IMR-90 (cell line): ENCODE results near the gene HOXC5.

Experiments used
- BHLHE40 ChIP-seq: fragments of 150-350 bp; IDR thresholded peaks from 2 replicates; pipeline ENCODE4 v1.6.1; 2016; ENCODE audit warnings: mild to moderate bottlenecking, low read depth, low read length
- CEBPB ChIP-seq: IDR thresholded peaks from 2 replicates; pipeline ENCODE4 v1.6.1; 2012; ENCODE audit warnings: low read depth, low read length, improper control_type of control experiment
- CHD1 ChIP-seq: IDR thresholded peaks from 2 replicates; pipeline ENCODE4 v1.6.1; 2012; ENCODE audit warnings: low read depth, low read length, improper control_type of control experiment
- CTCF ChIP-seq: conservative IDR thresholded peaks from 2 replicates; pipeline ENCODE4 v1.5.1; 2012; ENCODE audit warnings: mild to moderate bottlenecking, low read depth, low read length, improper control_type of control experiment
- ELK1 ChIP-seq: fragments of 150-350 bp; IDR thresholded peaks from 2 replicates; pipeline ENCODE4 v1.6.1; 2016; ENCODE audit warnings: low read depth, mild to moderate bottlenecking, low read length, moderate library complexity, borderline replicate concordance
- FOS ChIP-seq: fragments of 150-350 bp; IDR thresholded peaks from 2 replicates; pipeline ENCODE4 v1.6.1; 2016; ENCODE audit warnings: low read depth, low read length
- MAFK ChIP-seq: IDR thresholded peaks from 2 replicates; pipeline ENCODE4 v1.6.1; 2012; ENCODE audit warnings: low read depth, low read length, improper control_type of control experiment
- MAZ ChIP-seq: IDR thresholded peaks from 2 replicates; pipeline ENCODE4 v1.6.1; 2012; ENCODE audit warnings: low read depth, mild to moderate bottlenecking, low read length, improper control_type of control experiment, moderate library complexity, borderline replicate concordance
- MXI1 ChIP-seq: IDR thresholded peaks from 2 replicates; pipeline ENCODE4 v1.6.1; 2012; ENCODE audit warnings: low read depth, mild to moderate bottlenecking, low read length, moderate library complexity, borderline replicate concordance
- POLR2A ChIP-seq: IDR thresholded peaks from 2 replicates; pipeline ENCODE4 v1.6.1; 2012; ENCODE audit warnings: mild to moderate bottlenecking, low read depth, low read length
- RAD21 ChIP-seq: IDR thresholded peaks from 2 replicates; pipeline ENCODE4 v1.6.1; 2012; ENCODE audit warnings: low read length, improper control_type of control experiment
- RFX5 ChIP-seq: IDR thresholded peaks from 2 replicates; pipeline ENCODE4 v1.8.0; 2012; ENCODE audit warnings: low read depth, mild to moderate bottlenecking, low read length, moderate library complexity
- SMC3 ChIP-seq: fragments of 150-350 bp; IDR thresholded peaks from 2 replicates; pipeline ENCODE4 v1.6.1; 2016; ENCODE audit warnings: low read depth, mild to moderate bottlenecking, antibody characterized with exemption, low read length, moderate library complexity
- USF2 ChIP-seq: fragments of 150-350 bp; IDR thresholded peaks from 2 replicates; pipeline ENCODE4 v1.6.1; 2017; ENCODE audit warnings: mild to moderate bottlenecking, antibody characterized with exemption, low read length, low read depth

- TF ChIP-seq POLR2A (no peak), RFX5 (no peak), RAD21 (no peak), CTCF (no peak), CEBPB (no peak), CHD1 (no peak), MAFK (no peak), FOS (no peak), USF2 (no peak), ELK1 (no peak), SMC3 (no peak), MXI1 (no peak), BHLHE40 (no peak), MAZ (no peak)
These were observed 46.7 kb upstream of the HOXC5 start for GRCh38 chr12:53985994-53986685.
